Thyroid gland (tissue), 4 donors: ENCODE data around the gene KCNIP3.

Experiments used
- POLR2A ChIP-seq, 2 donors: fragments of 450-650 bp; IDR thresholded peaks; one replicate each; pipeline ENCODE4 v1.6.1; 2017; ENCODE audit warnings: antibody characterized with exemption in 2 of 2, mild to moderate bottlenecking in 2 of 2, moderate library complexity in 1 of 2
- TF ChIP-seq, protein P1 (sequence below), 6 experiments: fragments of 200-600 bp in 3 of 6; fragments of 450-650 bp in 3 of 6; sonication (generic) in 3 of 6; IDR thresholded peaks; one replicate each; pipeline ENCODE4 v1.5.1; 2016 to 2019; ENCODE audit warnings: antibody characterized with exemption in 6 of 6, mild to moderate bottlenecking in 2 of 6, inconsistent platforms in 1 of 6, moderate library complexity in 1 of 6

DNA sequence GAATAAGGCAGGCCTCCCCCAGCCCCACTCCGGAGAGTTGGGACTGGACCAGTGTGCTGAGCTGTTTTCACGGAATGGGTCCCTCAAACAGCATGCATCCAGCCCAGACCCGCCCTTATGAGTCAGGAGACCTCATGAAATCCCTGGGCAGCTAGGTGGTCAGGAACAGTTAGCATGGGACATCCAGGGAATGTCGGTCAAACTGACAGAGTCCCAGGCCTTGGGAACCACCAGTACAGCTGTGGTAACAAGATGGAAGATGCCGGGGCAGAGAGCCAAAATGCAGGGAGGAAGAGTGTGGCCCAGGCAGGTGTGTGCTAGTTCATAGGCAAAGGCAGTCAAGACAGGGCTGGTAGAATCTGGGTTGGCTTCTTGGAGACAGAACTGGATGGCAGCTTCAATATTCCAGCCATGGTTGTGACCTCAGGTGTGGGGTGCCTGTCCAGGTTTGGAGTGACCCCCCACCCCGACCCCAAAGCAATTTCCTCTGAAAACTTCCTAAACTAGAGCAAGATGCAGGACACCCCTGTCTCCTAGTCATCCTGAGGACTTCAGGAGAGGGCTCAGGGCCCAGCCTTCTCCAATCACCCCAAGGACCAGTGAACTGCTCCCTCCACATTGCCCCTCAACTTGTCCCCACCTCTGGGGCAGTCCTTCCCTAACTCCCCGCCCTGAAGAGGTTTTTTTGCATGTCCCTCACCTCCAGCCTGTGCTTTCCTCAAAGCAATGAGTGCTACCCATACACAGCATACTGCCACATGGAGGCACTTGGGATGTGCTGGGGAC lies 46.5 kb downstream of the KCNIP3 start:
- TF ChIP-seq, protein P1, sequence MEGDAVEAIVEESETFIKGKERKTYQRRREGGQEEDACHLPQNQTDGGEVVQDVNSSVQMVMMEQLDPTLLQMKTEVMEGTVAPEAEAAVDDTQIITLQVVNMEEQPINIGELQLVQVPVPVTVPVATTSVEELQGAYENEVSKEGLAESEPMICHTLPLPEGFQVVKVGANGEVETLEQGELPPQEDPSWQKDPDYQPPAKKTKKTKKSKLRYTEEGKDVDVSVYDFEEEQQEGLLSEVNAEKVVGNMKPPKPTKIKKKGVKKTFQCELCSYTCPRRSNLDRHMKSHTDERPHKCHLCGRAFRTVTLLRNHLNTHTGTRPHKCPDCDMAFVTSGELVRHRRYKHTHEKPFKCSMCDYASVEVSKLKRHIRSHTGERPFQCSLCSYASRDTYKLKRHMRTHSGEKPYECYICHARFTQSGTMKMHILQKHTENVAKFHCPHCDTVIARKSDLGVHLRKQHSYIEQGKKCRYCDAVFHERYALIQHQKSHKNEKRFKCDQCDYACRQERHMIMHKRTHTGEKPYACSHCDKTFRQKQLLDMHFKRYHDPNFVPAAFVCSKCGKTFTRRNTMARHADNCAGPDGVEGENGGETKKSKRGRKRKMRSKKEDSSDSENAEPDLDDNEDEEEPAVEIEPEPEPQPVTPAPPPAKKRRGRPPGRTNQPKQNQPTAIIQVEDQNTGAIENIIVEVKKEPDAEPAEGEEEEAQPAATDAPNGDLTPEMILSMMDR (IDR thresholded peaks at IDR 0.05): no peak
- no peak for TF ChIP-seq POLR2A (IDR thresholded peaks at IDR 0.05)
